Measurements from ENCODE around the gene ANKMY1.
A peak's percentile ranks its signal among the peaks of the same experiment; 100 is the strongest.
"Not testable (repeated sequence)": the region's sequence is repeated elsewhere in the genome, so short reads cannot be mapped to it uniquely, and the experiment has no call there.

Gene ANKMY1

GRCh38 chr2:240503848-240504247 is 53.9 kb downstream of the ANKMY1 start:
- DNase-seq (ENCODE audit: low read depth) = no peak

- DNase-seq (ENCODE audit: low read depth) = no peak
Observed at GRCh38 chr2:240503375-240503774, 54.4 kb downstream of the ANKMY1 start.

- DNase-seq (ENCODE audit: low read depth) = no peak
Observed at GRCh38 chr2:240502430-240503121, 55.2 kb downstream of the ANKMY1 start.

GRCh38 chr2:240502059-240502429 is 55.7 kb downstream of the ANKMY1 start:
- DNase-seq (ENCODE audit: low read depth) = no peak

GRCh38 chr2:240501531-240501991 is 56.2 kb downstream of the ANKMY1 start:
- no peak for DNase-seq (ENCODE audit: low read depth)

- DNase-seq (ENCODE audit: low read depth) = no peak
Observed at GRCh38 chr2:240500561-240501423, 57.0 kb downstream of the ANKMY1 start.

GRCh38 chr2:240499309-240500301 is 58.2 kb downstream of the ANKMY1 start:
- DNase-seq (ENCODE audit: low read depth) = no peak

- DNase-seq (ENCODE audit: low read depth) = no peak
Observed at GRCh38 chr2:240498958-240499260, 58.9 kb downstream of the ANKMY1 start.

GRCh38 chr2:240498171-240498957 is 59.4 kb downstream of the ANKMY1 start:
- no peak for DNase-seq (ENCODE audit: low read depth)

GRCh38 chr2:240497082-240497481 is 60.7 kb downstream of the ANKMY1 start:
- DNase-seq (ENCODE audit: low read depth) = peak; percentile 69

GRCh38 chr2:240494942-240495341 is 62.8 kb downstream of the ANKMY1 start:
- DNase-seq (ENCODE audit: low read depth) = not testable (repeated sequence)

GRCh38 chr2:240494194-240494793 is 63.5 kb downstream of the ANKMY1 start:
- DNase-seq (ENCODE audit: low read depth) = no peak

- no peak for DNase-seq (ENCODE audit: low read depth)
Observed at GRCh38 chr2:240491483-240491882, 66.3 kb downstream of the ANKMY1 start.

- DNase-seq (ENCODE audit: low read depth) = no peak
Observed at GRCh38 chr2:240482141-240482540, 75.6 kb downstream of the ANKMY1 start.

- DNase-seq (ENCODE audit: low read depth) = no peak
Observed at GRCh38 chr2:240481720-240482119, 76.1 kb downstream of the ANKMY1 start.

- no peak for DNase-seq (ENCODE audit: low read depth)
Observed at GRCh38 chr2:240480834-240481623, 76.8 kb downstream of the ANKMY1 start.

- no peak for DNase-seq (ENCODE audit: low read depth)
Observed at GRCh38 chr2:240479111-240479501, 78.7 kb downstream of the ANKMY1 start.

GRCh38 chr2:240478346-240479110 is 79.3 kb downstream of the ANKMY1 start:
- DNase-seq (ENCODE audit: low read depth) = no peak

GRCh38 chr2:240477916-240478315 is 79.9 kb downstream of the ANKMY1 start:
- DNase-seq (ENCODE audit: low read depth) = no peak
